CD4-positive, alpha-beta T cell (primary cell): Measurements from ENCODE around the gene RPGR. TPM values are rescaled to one million over a fixed set of nuclear protein-coding genes. Genes with fewer than 3 reads are reported as not detected.

Source experiments
- ATAC-seq: fragments of 200-7000 bp; cut with Tn5 transposase; one replicate; pipeline ENCODE4 v1.10.0; 2022; ENCODE audit warnings: mild to moderate bottlenecking; ENCODE audit not compliant: poor library complexity
- CTCF ChIA-PET: fragments of 350-600 bp; sonication (Branson Sonifier 250); formaldehyde crosslinking; loops from one replicate; lab custom pipeline; 2021; ENCODE audit warnings: antibody characterized with exemption, inconsistent platforms; lab: Charles Lee
- POLR2A ChIA-PET: fragments of 350-600 bp; sonication (Branson Sonifier 250); formaldehyde crosslinking; loops from one replicate; lab custom pipeline; 2021; ENCODE audit warnings: antibody characterized with exemption, inconsistent platforms; lab: Charles Lee
- DNase-seq, 14 experiments: peaks; one replicate each; pipeline ENCODE4 v3.0.0-alpha.2; 2013 to 2020; ENCODE audit warnings: mixed read lengths in 2 of 14
- H3K27ac ChIP-seq, 2 donors: one replicate each; pipeline versions ENCODE4 v1.5.1 to v1.7.0; 2013; ENCODE audit warnings: low read length in 2 of 2, low read depth in 1 of 2, mild to moderate bottlenecking in 1 of 2
- H3K27me3 ChIP-seq, 2 experiments: 1 replicate in 1 of 2; 2 replicates in 1 of 2; pipeline versions ENCODE4 v1.6.1 to v1.7.0; 2013; ENCODE audit warnings: low read length in 2 of 2, control low read depth in 1 of 2, mild to moderate bottlenecking in 1 of 2, moderate library complexity in 1 of 2; ENCODE audit not compliant: insufficient read depth in 2 of 2, control insufficient read depth in 1 of 2
- H3K36me3 ChIP-seq: one replicate; pipeline ENCODE4 v1.6.1; 2013; ENCODE audit warnings: low read length, control low read depth; ENCODE audit not compliant: insufficient read depth
- H3K4me1 ChIP-seq: one replicate; pipeline ENCODE4 v1.6.1; 2013; ENCODE audit warnings: low read length, control low read depth; ENCODE audit not compliant: insufficient read depth
- H3K4me3 ChIP-seq: one replicate; pipeline ENCODE4 v1.5.1; 2013; ENCODE audit warnings: mild to moderate bottlenecking, low read length, moderate library complexity
- H3K9me3 ChIP-seq, 2 experiments: 1 replicate in 1 of 2; 2 replicates in 1 of 2; pipeline versions ENCODE4 v1.6.1 to v1.7.0; 2013; ENCODE audit warnings: low read length in 2 of 2, mild to moderate bottlenecking in 2 of 2, control low read depth in 1 of 2, moderate library complexity in 1 of 2; ENCODE audit not compliant: control insufficient read depth in 1 of 2, insufficient read depth in 1 of 2
- H3K27ac Mint-ChIP-seq: one replicate; pipeline ENCODE4 v1.8.0; 2020; ENCODE audit warnings: mixed read lengths
- H3K27me3 Mint-ChIP-seq: one replicate; pipeline ENCODE4 v1.8.0; 2021; ENCODE audit warnings: mixed read lengths
- H3K36me3 Mint-ChIP-seq: one replicate; pipeline ENCODE4 v1.8.0; 2021; ENCODE audit warnings: low read depth, mixed read lengths
- H3K4me1 Mint-ChIP-seq: one replicate; pipeline ENCODE4 v1.8.0; 2021; ENCODE audit warnings: low read depth, mixed read lengths
- H3K4me3 Mint-ChIP-seq: one replicate; pipeline ENCODE4 v1.8.0; 2020; ENCODE audit warnings: mild to moderate bottlenecking, mixed read lengths
- H3K9me3 Mint-ChIP-seq: one replicate; pipeline ENCODE4 v1.8.0; 2020; ENCODE audit warnings: mixed read lengths
- intact Hi-C, 2 experiments: fragments of 100-400 bp; cut with DNase I in 1 of 2; cut with micrococcal nuclease in 1 of 2; formaldehyde crosslinking; loops; one replicate each; pipeline versions ENCODE4 v1.15.1 to v1.9.0; 2023 to 2025; cut with DNase I, micrococcal nuclease
- total RNA-seq, 174 experiments: library from RNA in 2 of 174; stranded (reverse) in 2 of 174; gene quantifications; one replicate each; pipeline ENCODE4 v1.2.3 and lab custom pipeline; 2021 to 2026
- TF ChIP-seq, protein P1 (sequence below): fragments of 200-600 bp; IDR thresholded peaks from one replicate; pipeline ENCODE4 v1.8.0; 2022; ENCODE audit warnings: antibody characterized with exemption, mild to moderate bottlenecking

The RPGR gene
- total RNA-seq, 2 experiments from 2014 or later: 17.1 to 18.2 TPM

DNA sequence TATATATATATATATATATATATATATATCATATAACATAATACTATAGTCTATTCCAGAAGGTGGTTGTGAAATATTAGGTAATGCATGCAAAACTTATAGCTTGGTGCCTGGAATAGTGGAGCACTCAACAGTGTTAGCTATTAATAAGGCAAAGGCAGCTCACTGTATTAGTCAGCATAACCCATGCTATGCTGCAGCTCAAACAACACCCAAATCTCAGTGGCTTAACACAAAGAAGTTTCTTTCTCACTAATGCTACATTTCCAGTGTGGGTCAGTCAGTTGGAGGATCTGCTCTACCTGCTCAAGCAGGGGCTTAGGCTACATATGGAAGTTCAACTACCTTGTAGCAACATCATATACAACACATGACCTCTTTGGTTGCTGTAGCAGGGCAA is 5.2 kb upstream of the RPGR start:
- CTCF ChIA-PET: interaction anchor here (0.7 to 1.3 kb wide), 2 partner anchors 11 to 15 kb away, joined by 3 read pairs; no protein-coding TSS in a partner anchor
- H3K36me3 ChIP-seq: no peaks in the 10 kb centered on the region

DNA sequence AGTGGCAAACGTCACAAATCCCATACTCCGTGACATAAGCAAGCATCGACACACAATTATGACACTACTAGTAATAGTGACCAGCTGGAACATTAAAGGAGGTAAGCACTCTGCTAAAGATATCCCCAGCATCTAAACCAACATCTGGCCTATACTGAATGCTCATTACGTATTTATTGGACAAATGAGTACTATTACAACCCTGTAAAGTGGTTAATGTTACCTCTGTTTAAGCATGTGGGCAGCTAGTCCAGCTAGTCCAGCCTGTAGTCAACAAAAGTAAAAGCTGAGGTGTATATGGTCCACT is 419 bp upstream of the RPGR start:
- ATAC-seq (no peak), DNase-seq (no peak)
- H3K27ac ChIP-seq: peak overlapping the region; percentile 37 to 73
- Mint-ChIP-seq H3K9me3 (no peaks in the 10 kb centered on the region), H3K27ac (peak overlapping the region; percentile 88), H3K27me3 (no peaks in the 10 kb centered on the region), H3K4me3 (peak overlapping the region; percentile 98), H3K4me1 (peaks cover 29% of the 10 kb centered on the region), H3K36me3 (peaks cover 6% of the 10 kb centered on the region)
- intact Hi-C loops: loop anchor here (5.0 to 10.0 kb wide), 4 partner anchors 235 to 583 kb away; partner anchors contain the start of genes DYNLT3 (in 1 of the 2) and TSPAN7 (in 1 of the 2)
- no peaks in the 10 kb centered on the region for H3K36me3 ChIP-seq
- TF ChIP-seq, protein P1, sequence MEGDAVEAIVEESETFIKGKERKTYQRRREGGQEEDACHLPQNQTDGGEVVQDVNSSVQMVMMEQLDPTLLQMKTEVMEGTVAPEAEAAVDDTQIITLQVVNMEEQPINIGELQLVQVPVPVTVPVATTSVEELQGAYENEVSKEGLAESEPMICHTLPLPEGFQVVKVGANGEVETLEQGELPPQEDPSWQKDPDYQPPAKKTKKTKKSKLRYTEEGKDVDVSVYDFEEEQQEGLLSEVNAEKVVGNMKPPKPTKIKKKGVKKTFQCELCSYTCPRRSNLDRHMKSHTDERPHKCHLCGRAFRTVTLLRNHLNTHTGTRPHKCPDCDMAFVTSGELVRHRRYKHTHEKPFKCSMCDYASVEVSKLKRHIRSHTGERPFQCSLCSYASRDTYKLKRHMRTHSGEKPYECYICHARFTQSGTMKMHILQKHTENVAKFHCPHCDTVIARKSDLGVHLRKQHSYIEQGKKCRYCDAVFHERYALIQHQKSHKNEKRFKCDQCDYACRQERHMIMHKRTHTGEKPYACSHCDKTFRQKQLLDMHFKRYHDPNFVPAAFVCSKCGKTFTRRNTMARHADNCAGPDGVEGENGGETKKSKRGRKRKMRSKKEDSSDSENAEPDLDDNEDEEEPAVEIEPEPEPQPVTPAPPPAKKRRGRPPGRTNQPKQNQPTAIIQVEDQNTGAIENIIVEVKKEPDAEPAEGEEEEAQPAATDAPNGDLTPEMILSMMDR: peak; percentile 0
- CTCF ChIA-PET: interaction anchor here (0.5 to 2.3 kb wide), 4 partner anchors 20 to 582 kb away, joined by 3 to 11 read pairs (median 6); no protein-coding TSS in a partner anchor
- H3K4me3 ChIP-seq: peak overlapping the region; percentile 66
- no peaks in the 10 kb centered on the region for H3K27me3 ChIP-seq
- H3K9me3 ChIP-seq: no peaks in the 10 kb centered on the region
- H3K4me1 ChIP-seq: peaks cover 13% of the 10 kb centered on the region
- POLR2A ChIA-PET: interaction anchor here (0.8 to 1.1 kb wide), 5 partner anchors 11 to 547 kb away, joined by 3 to 4 read pairs (median 3); no protein-coding TSS in a partner anchor

More for the DNA sequence above, 5.2 kb upstream of the RPGR start:
- POLR2A ChIA-PET: no interaction called here
- Mint-ChIP-seq H3K9me3 (no peaks in the 10 kb centered on the region), H3K4me1 (peaks cover 12% of the 10 kb centered on the region), H3K27ac (no peak overlapping the region), H3K4me3 (no peak overlapping the region), H3K27me3 (no peaks in the 10 kb centered on the region), H3K36me3 (no peaks in the 10 kb centered on the region)
- no peak for DNase-seq
- no peaks in the 10 kb centered on the region for H3K9me3 ChIP-seq
- no peak for ATAC-seq
- H3K27me3 ChIP-seq: no peaks in the 10 kb centered on the region
- H3K4me3 ChIP-seq: no peak overlapping the region
- H3K4me1 ChIP-seq: peaks cover 5% of the 10 kb centered on the region
- TF ChIP-seq, protein P1: no peak
- intact Hi-C loops: no loop called here
- no peak overlapping the region for H3K27ac ChIP-seq

DNA sequence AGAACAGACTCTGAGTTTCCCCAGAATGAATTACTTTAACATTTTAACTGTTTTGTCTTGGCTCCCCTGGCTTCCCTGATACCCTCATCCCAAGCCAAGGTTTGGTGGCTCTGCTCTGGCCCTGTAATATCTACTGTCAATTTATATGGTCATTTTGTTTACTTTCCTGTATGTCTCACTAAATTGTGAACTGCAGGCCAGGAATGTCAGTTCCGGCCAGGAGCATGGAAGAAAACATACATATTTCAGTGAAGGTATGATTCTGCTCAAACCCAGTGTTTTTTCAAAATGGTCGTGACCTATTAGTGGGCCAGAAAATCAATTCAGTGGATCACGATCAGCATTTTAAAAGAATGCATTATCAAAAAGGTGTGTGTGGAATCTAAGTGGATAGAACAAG is 1.2 kb downstream of the RPGR start:
- no peaks in the 10 kb centered on the region for H3K27me3 Mint-ChIP-seq
- H3K4me3 ChIP-seq: peak overlapping the region; percentile 66
- peak overlapping the region; percentile 88 for H3K27ac Mint-ChIP-seq

More for the DNA sequence above, 1.2 kb downstream of the RPGR start:
- Histone ChIP-seq H3K27me3 (no peaks in the 10 kb centered on the region), H3K4me1 (peaks cover 13% of the 10 kb centered on the region), H3K36me3 (no peaks in the 10 kb centered on the region), H3K27ac (no peak overlapping the region), H3K9me3 (no peaks in the 10 kb centered on the region)
- H3K4me3 Mint-ChIP-seq: peak overlapping the region; percentile 98
- H3K36me3 Mint-ChIP-seq: peaks cover 12% of the 10 kb centered on the region
- ATAC-seq: no peak
- CTCF ChIA-PET: interaction anchor here (2.3 kb wide), 1 partner anchor 580 kb away, joined by 11 read pairs; no protein-coding TSS in a partner anchor
- H3K9me3 Mint-ChIP-seq: no peaks in the 10 kb centered on the region
- POLR2A ChIA-PET: interaction anchor here (1.2 kb wide), 1 partner anchor 7 kb away, joined by 3 read pairs; no protein-coding TSS in a partner anchor
- no peak for DNase-seq
- TF ChIP-seq, protein P1: no peak
- intact Hi-C loops: loop anchor here (5.0 to 10.0 kb wide), 4 partner anchors 236 to 581 kb away; partner anchors contain the start of genes DYNLT3 (in 1 of the 2) and TSPAN7 (in 1 of the 2)
- peaks cover 29% of the 10 kb centered on the region for H3K4me1 Mint-ChIP-seq
